ENCODE data around the gene AIRE. TPM values are rescaled to one million over a fixed set of nuclear protein-coding genes. Genes with fewer than 3 reads are reported as not detected.
"Not testable (repeated sequence)": the region's sequence is repeated elsewhere in the genome, so short reads cannot be mapped to it uniquely, and the experiment has no call there.

Gene AIRE
- total and polyA plus RNA-seq, 8 donors: 0.18 to 0.87 TPM; not detected in 6

DNA sequence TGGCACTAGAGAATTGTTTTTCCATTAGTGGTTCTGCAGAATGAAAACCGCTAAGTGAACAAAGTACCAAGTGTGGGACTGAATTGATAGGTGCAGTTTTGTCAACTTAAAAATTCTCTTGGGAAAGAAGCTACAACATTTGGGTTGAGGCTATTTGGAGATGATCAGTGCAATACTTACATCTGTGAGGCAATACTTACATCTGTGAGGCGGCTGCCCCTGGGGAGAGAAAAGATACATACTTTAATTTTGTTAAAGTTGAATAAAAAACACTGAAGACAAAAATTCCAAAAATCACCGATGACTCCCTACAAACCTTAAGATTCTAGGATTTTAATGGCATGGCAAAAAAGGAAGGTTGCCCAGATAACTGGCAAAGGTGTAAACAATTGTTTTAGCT is 51.8 kb downstream of the AIRE start:
- Histone ChIP-seq H3K36me3 (peaks cover 5 to 34% (median 32%) of the 10 kb centered on the region in 4 donors), H3K9me3 (no peaks in the 10 kb centered on the region), H3K27ac (peak overlapping the region in 4 of 5 donors; percentile 86 to 95 (median 90)), H3K27me3 (no peaks in the 10 kb centered on the region), H3K4me1 (peaks cover 13 to 25% (median 19%) of the 10 kb centered on the region in 4 donors), H3K4me3 (no peak overlapping the region)
- DNase-seq: no peak
- intact Hi-C loops (cut with DNase I; ENCODE audit: low total_unique reads): no loop called here
- no peak for TF ChIP-seq POLR2AphosphoS5 (IDR thresholded peaks at IDR 0.05)
- no peak for TF ChIP-seq POLR2A (IDR thresholded peaks at IDR 0.05)
- TF ChIP-seq EP300 (IDR thresholded peaks at IDR 0.05): no peak
- no peak for TF ChIP-seq CTCF (IDR thresholded peaks at IDR 0.05)
- WGBS, 5 donors: 66 to 80% (median 76%) methylated on average over 3 of the region's 3 CpGs

DNA sequence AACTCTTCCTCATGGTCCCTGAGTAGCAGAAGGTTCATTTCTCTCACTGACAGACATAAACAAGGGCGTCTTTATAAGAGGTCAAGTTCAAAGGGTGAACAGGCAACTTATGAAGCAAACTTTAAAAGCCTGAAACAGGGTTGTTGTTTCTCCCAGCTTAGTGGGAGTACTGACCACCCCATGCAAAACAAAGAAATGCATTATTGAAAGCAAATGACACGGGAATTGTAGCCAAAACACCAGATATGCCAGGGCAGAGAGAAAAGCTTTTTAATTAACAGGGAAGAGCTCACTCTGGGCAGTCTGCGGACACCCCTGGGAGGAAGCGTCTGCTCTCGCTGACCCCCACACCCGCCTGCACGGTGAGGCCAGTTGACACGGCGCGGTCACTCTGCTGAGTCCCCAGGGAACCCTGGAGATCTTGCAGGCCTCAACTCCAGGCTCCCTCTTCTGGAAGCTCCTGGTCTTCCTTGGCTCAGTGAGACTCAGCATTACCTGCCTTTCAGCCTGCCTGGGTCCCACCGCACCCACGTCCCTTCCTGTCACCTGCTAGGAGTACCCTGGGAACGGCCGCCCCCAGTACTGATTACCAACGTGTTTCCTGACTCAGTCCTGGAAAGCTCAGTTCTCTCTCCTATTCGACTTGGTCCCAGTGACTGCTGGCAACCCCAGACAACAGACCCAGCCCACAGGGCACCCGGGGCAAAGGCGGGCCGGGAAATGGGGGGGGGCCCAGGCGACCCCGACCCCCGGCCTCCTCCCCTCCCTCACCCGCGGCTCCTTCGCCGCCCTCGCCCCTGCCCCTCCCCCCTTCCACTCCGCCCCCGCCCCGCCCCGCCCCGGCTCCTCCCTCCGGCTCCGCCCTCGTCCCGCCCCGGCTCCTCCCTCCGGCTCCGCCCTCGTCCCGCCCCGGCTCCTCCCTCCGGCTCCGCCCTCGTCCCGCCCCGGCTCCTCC is 52.5 kb downstream of the AIRE start:
- H3K27ac ChIP-seq: peak overlapping the region; percentile 86 to 95 (median 90)
- no peaks in the 10 kb centered on the region for H3K9me3 ChIP-seq
- H3K4me1 ChIP-seq: peaks cover 13 to 25% (median 19%) of the 10 kb centered on the region in 4 donors
- intact Hi-C loops (cut with DNase I; ENCODE audit: low total_unique reads): no loop called here
- peak overlapping the region; percentile 43 to 69 (median 53) for H3K4me3 ChIP-seq
- DNase-seq: peak; percentile 66 to 92
- H3K36me3 ChIP-seq: peaks cover 5 to 28% (median 25%) of the 10 kb centered on the region in 4 donors
- TF ChIP-seq CTCF (IDR thresholded peaks at IDR 0.05) (peak in 2 of 7 experiments; percentile 31 to 47), POLR2AphosphoS5 (IDR thresholded peaks at IDR 0.05) (no peak)
- 5 to 18% (median 6%) methylated on average over 18 to 43 of the region's 47 CpGs for WGBS, 5 donors
- no peaks in the 10 kb centered on the region for H3K27me3 ChIP-seq

DNA sequence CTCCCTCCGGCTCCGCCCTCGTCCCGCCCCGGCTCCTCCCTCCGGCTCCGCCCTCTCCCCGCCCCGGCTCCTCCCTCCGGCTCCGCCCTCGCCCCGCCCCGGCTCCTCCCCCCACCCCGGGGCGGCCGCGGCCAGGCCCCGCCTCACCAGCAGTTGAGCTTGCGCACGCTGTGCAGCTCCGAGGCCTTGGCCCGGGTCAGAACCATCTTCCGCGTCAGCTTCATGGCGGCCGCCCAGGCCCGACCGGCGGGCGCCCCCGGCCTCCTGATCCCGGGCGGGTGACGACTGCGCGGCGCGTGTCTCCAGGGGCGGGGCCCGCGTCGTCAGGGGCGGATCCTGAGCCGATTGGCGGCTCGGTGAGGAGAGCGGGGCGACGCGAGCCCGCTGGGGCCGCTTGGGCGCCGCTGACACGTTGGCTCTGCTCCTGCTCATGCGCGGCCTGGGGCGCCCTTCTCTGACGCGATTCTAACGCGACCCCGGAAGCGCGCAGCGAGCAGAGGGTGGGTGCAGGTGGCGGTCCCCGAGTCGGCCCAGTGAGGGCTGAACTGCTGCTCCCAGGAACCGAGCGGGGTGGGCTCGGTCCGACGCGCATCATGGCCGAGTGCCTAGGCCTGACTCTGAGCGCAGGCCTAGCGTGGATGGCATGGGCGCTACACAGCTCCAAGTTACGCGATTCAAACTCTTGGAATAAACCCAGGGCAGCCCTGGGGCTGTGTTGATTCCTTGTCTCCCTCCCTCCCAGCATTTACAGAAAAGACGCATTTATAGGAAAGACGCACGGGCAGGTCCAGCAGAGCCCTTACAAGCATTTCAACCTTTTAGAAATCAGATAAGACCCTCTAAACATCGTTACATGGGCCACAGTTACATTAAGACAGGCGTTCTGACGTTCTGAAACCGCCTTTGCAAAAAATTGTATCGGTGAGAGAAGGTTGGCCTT is 53.6 kb downstream of the AIRE start, which contains the start of gene CFAP410:
TSS of gene CFAP410 (minus strand) at position 420 of the 940 bp plus-strand sequence. CDS start at position 224, 196 bp downstream.
- 0 to 1% (median 1%) methylated on average over 23 to 90 of the region's 90 CpGs for WGBS, 5 donors
- Histone ChIP-seq H3K27ac (peak within 1 kb of the TSS; percentile 88 to 98 (median 93)), H3K4me3 (peak within 1 kb of the TSS; percentile 57 to 82 (median 66)), H3K9me3 (no peaks in the 10 kb centered on the region), H3K27me3 (no peaks in the 10 kb centered on the region), H3K4me1 (peaks cover 13 to 25% (median 19%) of the 10 kb centered on the region in 4 donors), H3K36me3 (peaks cover 5 to 28% (median 25%) of the 10 kb centered on the region in 4 donors)
- DNase-seq: peak; percentile 94 to 98
- TF ChIP-seq EP300 (IDR thresholded peaks at IDR 0.05) (no peak), POLR2A (IDR thresholded peaks at IDR 0.05) (peak in 2 of 4 donors; percentile 74 to 86), CTCF (IDR thresholded peaks at IDR 0.05) (no peak), POLR2AphosphoS5 (IDR thresholded peaks at IDR 0.05) (peak; percentile 98 to 100 (median 98))
- intact Hi-C loops (cut with DNase I; ENCODE audit: low total_unique reads): no loop called here

DNA sequence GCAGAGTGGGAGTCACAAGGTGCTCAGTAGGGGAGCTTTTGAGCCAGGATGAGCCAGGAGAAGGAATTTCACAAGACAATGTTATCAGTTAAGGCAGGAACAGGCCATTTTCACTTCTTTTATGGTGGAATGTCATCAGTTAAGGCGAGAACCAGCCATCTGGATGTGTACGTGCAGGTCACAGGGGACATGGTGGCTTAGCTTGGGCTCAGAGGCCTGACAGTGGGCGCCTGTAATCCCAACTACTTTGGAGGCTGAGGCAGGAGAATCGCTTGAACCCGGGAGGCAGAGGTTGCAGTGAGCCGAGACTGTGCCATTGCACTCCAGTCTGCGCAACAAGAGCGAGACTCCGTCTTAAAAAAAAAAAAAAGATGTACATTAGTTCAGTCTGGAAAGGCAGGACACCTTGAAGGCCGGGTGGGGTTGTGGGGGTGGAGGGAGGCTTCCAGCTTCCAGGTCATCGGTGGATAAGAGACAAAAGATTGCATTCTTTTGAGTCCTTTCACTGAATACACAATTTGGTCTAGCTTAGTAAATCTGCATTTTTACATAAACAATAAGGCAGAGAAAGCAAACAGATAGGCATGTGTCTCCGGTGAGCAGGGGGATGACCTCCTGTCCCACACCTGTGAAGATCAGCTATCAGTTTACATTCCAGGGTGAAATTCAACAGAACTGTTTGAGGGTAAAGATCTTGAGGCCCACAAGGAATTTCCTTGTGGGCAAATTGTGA is 56.2 kb downstream of the AIRE start:
- H3K27me3 ChIP-seq; H3K4me3 ChIP-seq; intact Hi-C loops (cut with DNase I; ENCODE audit: low total_unique reads); H3K9me3 ChIP-seq; DNase-seq; H3K27ac ChIP-seq; H3K36me3 ChIP-seq: not testable (repeated sequence)
- H3K4me1 ChIP-seq: peaks cover 13 to 25% (median 19%) of the 10 kb centered on the region in 4 donors
- 43 to 61% (median 57%) methylated on average over 12 of the region's 12 CpGs for WGBS, 5 donors

GRCh38 chr21:44342981-44343380 is 57.3 kb downstream of the AIRE start:
- 76 to 81% (median 79%) methylated on average over 8 of the region's 8 CpGs for WGBS, 5 donors
- H3K27ac ChIP-seq; H3K4me3 ChIP-seq; DNase-seq; H3K36me3 ChIP-seq; intact Hi-C loops (cut with DNase I; ENCODE audit: low total_unique reads); H3K9me3 ChIP-seq: not testable (repeated sequence)
- peaks cover 12 to 18% (median 15%) of the 10 kb centered on the region in 4 donors for H3K4me1 ChIP-seq
- peaks cover 0 to 17% (median 0%) of the 10 kb centered on the region in 3 donors for H3K27me3 ChIP-seq
